Measurements from ENCODE around the gene OVOL2.
A peak's percentile ranks its signal among the peaks of the same experiment; 100 is the strongest.
"Not testable (repeated sequence)": the region's sequence is repeated elsewhere in the genome, so short reads cannot be mapped to it uniquely, and the experiment has no call there.

The OVOL2 gene

DNA sequence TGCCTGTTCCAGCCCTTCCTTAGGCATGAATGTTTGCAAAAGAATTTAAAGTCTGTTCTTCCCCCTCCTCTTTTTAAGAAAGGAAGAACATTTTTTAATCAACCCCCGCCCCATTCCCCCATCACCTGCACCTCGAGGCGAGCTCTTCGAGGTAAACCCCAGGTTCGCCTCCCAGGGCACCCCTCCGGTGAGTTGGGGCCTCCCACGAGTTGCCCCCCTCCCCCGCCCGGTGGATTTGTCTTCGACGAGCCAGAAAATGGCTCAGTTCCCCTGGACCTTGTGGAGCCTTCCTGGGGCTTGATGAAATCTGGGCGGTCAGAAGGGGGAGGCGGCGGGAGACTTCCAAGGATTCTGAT lies 256 bp upstream of the OVOL2 start:
- DNase-seq (ENCODE audit: low spot score), result no peak

DNA sequence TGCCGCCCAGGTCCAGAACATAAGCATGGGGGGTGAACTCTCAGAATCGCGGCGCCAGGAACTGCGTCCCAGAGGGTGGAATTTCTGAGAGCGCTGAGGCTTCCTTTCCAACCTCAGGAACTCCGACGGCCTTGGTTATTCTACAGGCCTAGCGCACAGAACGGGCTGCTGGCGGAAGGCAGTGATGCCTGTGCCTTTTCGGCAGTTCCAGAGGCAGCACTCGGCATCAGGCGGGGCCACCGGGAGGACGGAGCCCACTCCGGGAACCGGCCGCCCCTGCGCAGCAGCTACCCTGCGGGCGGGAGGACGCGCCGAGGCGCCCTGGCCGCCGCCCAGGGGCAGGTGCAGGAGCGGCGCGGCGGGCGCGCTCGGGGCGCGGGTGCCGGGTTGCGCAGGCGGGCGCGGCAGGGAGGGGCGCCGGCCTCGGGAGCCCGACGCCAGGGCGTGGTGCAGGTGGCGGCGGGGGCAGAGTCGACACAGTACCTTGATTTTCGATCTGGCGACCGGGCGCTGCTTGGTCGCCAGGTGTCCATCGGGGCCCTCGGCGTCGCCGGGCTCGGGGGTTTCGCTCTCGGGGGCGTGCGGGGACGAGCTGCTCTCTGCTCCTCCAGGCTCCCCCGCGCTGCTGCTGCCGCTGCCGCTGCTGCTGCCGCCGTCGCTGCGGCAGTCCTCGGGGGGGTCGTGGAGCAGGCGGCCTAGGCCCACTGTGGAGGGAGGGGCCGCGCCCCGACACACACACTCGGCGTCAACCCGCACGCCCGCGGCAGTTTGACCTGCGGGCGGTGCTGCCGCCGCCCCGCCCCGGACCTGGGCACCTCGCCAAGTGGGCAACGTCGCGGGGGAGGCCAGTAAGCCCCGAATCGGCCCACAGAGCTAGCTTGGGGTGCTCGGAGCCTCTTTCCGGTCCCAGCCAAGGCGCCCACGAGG lies 1.3 kb downstream of the OVOL2 start:
- peak; percentile 28 for DNase-seq (ENCODE audit: low spot score)

DNA sequence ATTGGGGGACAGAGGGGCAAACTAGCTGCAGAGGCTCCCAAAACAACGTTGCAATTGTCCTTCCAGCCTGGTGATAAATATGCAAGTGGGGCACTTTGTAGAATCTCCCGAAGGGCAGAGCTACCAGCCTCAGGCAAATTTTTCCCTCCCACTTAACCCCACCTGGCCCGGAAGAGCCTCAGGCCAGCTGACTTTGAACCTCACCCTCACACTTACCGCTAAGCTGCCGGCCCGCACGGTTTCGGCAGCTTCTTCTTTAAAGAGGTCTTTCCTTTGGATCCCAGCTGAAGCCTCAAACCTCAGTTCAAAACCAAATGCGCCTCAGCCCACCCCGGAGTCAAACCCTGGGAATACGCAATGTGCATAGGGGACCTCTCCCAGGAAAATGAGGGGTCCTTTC lies 2.5 kb downstream of the OVOL2 start:
- DNase-seq (ENCODE audit: low spot score), result no peak

- no peak for DNase-seq (ENCODE audit: low spot score)
Measured at GRCh38 chr20:18052856-18053255, 4.9 kb downstream of the OVOL2 start.

DNA sequence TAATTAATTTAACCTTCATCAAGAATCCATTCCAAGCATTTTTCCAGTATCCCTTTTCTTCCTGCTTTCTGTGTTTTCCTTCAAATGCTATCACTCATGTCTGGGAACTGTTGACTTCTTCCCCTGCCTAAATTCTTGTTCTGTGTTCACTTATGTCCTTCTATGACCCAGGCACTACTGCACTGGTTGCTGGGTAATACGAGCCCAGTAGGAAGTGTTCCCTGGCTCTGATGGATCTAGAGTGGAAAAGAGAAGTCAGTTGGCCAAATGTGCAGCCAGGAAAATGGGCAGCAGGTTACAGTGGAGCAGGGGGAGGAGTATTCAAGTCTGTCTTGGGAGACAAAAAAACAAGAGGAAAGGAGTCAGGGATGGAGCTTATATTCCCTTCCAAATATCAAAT lies 7.1 kb downstream of the OVOL2 start:
- no peak for DNase-seq (ENCODE audit: low spot score)

DNA sequence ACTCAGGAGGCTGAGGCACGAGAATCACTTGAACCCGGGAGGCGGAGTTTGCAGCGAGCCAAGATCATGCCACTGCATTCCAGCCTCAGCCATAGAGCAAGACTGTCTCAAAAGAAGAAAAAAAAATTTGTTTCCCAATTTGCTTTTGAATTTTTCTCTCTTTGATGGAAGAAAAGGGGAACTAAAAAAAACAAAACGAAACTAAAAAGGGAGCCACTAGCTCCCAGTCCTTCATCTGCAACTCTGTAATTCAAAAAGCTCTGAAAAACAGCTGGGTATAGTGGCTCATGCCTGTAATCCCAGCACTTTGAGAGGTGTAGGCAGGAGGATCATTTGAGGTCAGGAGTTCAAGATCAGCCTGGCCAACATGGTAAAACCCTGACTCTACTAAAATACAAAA lies 9.5 kb downstream of the OVOL2 start:
- DNase-seq (ENCODE audit: low spot score), result no peak

- no peak for DNase-seq (ENCODE audit: low spot score)
Measured at GRCh38 chr20:18046535-18046934, 11.2 kb downstream of the OVOL2 start.

DNA sequence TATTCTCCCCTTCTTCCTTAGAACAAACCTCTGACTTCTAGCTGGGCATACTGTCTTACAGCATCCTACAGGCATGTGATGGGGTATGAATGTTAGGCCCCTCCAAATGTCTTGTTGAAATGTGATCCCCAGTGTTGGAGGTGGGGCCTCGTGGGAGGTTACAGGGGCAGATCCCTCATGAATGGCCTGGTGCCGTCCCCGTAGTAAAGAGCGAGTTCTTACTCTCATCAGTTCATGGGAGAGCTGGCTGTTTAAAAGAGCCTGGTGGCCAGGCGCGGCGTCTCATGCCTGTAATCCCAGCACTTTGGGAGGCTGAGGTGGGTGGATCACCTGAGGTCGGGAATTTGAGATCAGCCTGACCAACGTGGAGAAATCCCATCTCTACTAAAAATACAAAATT lies 15.5 kb downstream of the OVOL2 start:
- no peak for DNase-seq (ENCODE audit: low spot score)

GRCh38 chr20:18041462-18041861 lies 16.3 kb downstream of the OVOL2 start:
- DNase-seq (ENCODE audit: low spot score), result no peak

DNA sequence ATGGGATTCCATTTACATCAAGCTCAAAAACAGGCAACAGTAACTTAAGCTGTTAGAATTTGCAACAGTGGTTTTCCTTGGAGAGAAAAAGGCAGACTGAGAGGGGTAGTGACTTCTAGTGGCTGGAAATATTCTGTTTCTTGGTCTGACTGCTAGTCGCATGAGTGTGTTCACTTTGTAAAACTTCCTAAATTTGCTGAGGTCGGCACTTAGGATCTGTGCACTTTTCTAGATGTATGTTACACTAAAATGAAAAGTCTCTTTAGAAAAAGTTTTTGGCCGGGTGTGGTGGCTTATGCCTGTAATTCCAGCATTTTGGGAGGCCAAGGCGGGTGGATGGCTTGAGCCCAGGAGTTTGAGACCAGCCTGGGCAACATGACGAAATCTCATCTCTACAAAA lies 18.7 kb downstream of the OVOL2 start:
- DNase-seq (ENCODE audit: low spot score), result no peak

DNA sequence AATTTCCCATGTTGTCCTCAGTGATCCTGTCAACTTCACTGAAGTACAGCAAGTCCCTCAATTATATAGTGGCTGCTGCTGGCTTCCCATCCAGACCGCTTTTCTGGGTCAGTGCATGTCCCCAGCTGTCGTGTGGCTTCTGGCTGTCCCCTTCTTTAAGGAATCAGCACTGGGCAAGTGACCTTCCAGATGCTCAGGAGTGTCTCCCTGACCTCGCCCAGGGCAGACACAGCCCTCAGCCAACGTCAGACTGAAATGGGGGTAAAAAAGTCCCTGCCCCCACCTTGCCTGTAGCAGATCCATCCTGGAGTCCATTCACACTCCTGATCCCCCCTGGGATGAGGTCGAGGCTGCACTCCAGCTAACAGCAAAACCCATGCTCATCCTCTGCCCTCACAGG lies 23.7 kb downstream of the OVOL2 start:
- no peak for DNase-seq (ENCODE audit: low spot score)

- no peak for DNase-seq (ENCODE audit: low spot score)
Measured at GRCh38 chr20:18032977-18033892, 24.5 kb downstream of the OVOL2 start.

DNA sequence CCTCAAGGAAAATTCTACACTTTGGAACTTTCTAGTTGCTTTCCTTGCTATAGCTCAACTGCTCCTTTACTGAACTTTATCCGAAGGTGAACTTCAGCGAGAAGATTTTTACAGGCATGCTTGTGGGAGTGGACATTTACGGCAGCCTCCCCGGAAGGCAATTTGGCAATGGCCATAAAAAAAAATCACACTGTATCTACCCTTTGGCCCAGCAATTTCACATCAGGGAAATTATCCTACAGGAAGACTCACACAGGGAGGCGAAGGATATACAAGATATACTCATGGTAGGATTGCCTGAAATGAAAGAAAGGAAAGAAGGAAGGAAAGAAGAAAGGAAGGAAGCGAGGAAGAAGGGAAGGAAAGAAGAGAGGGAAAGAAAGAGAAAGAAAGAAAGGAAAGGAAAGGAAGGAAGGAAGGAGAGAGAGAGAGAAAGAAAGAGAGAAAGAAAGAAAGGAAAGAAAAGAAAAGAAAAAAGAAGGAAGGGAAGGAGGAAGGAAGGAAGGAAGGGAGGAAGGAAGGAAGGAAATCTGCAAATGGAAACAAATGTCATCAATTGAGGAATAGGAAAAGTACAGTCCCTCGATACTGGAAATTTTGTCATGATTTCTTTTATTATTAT lies 25.7 kb downstream of the OVOL2 start:
- no peak for DNase-seq (ENCODE audit: low spot score)

DNA sequence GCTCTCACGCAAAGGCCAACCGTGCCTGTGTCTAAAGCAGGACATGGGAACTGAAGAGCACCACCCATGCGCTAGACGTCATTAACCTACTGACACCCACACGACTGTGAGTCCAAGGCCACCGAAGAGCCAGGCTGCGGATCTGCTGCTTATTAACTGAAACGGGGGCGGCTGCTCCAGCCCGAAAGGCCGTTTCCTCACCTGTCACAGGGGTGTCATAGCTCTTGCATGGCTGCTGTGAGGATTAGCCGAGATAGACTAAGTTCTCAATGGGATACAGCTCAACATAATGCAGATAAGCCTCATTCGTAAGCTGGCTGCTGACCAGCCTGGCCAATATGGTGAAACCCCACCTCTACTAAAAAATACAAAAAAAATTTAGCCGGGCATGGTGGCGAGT lies 26.7 kb downstream of the OVOL2 start:
- no peak for DNase-seq (ENCODE audit: low spot score)

GRCh38 chr20:18030020-18030419 lies 27.7 kb downstream of the OVOL2 start:
- DNase-seq (ENCODE audit: low spot score), result no peak

DNA sequence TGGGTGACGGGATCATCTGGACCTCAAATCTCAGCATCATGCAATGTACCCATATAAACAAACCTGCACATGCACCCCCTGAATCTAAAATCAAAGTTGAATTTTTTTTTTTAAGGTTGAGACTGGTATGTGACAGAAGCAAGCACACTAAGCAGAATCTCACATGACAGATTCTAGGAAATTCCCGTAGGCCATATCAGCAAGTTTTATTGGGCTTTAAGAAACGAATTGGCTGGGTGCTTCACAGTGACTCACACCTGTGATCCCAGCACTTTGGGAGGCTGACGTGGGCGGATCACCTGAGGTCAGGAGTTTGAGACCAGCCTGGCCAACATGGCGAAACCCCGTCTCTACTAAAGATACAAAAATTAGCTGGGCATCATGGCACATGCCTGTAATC lies 30.7 kb downstream of the OVOL2 start:
- DNase-seq (ENCODE audit: low spot score), result not testable (repeated sequence)

DNA sequence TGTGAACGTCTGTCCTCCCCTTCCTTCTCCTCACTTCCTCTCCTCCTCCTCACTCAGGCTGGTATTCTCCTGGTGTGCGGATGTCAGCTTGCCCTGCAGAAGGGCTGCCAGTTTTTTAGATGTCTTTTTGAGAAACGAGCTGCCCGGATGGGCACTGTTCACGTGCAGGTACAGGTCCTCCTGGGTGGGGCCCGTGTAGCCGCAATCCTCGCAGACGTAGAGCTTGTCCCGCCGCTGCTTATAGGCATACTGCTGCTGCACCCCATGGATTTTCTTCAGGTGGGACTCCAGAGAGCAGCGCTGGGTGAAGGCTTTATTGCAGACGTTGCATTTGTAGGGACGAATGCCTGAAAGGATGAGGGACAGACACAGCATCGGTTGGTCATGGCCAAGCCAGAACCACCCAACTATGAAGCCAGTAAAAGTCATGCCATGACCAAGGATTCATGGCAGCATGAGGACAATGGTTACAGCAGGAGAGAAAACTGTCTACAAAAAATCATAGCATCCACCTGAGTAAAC lies 33.0 kb downstream of the OVOL2 start:
- no peak for DNase-seq (ENCODE audit: low spot score)

GRCh38 chr20:18020931-18021330 lies 36.8 kb downstream of the OVOL2 start:
- DNase-seq (ENCODE audit: low spot score), result no peak

DNA sequence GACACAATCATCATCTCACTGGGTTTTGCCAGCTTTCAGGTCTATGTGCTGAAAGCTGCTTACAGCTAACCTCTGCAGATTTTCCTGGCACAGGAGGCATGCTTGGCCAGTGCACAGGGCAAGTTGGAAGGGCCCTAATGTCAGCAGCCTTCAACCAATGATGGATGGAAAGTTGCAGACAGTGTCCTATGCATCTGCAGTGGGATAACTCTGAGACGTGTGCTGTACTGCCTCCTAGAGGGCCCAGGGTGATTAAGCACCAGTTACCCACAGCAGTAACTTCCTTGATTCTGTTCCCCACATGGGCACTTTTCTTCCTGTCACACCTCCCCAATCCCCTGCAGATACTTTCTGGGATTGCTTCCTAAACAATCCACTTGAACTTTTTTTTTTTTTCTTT lies 38.6 kb downstream of the OVOL2 start:
- no peak for DNase-seq (ENCODE audit: low spot score)

- no peak for DNase-seq (ENCODE audit: low spot score)
Measured at GRCh38 chr20:18018100-18018499, 39.6 kb downstream of the OVOL2 start.

- DNase-seq (ENCODE audit: low spot score), result no peak
Measured at GRCh38 chr20:18016772-18017171, 40.9 kb downstream of the OVOL2 start.

GRCh38 chr20:18014411-18014810 lies 43.3 kb downstream of the OVOL2 start:
- DNase-seq (ENCODE audit: low spot score), result no peak

Data from AG20443 (cell line).